DND-41 (cell line): ENCODE measurements around the gene NRBP1.

Source experiments
- ATAC-seq: fragments of 200-7000 bp; cut with Tn5 transposase; 3 replicates; pipeline ENCODE4 v1.9.1; 2021; ENCODE audit warnings: low read depth; ENCODE audit not compliant: insufficient read depth
- DNase-seq: peaks from one replicate; pipeline ENCODE4 v3.0.0-alpha.2; 2020
- H2AFZ ChIP-seq: 2 replicates; pipeline ENCODE4 v1.6.0; 2012; ENCODE audit warnings: low read depth, low read length
- H3K27ac ChIP-seq: 2 replicates; pipeline ENCODE4 v1.5.1; 2012; ENCODE audit warnings: low read length, inconsistent platforms
- H3K27me3 ChIP-seq: fragments of 200-600 bp; sonication (generic); 2 replicates; pipeline ENCODE4 v1.6.0; 2012; ENCODE audit warnings: low read length, mild to moderate bottlenecking, inconsistent platforms; ENCODE audit not compliant: insufficient read depth, poor library complexity
- H3K36me3 ChIP-seq: 2 replicates; pipeline ENCODE4 v1.5.1; 2012; ENCODE audit warnings: low read length, inconsistent platforms; ENCODE audit not compliant: insufficient read depth
- H3K4me1 ChIP-seq: 2 replicates; pipeline ENCODE4 v1.5.1; 2012; ENCODE audit warnings: mild to moderate bottlenecking, low read length; ENCODE audit not compliant: insufficient read depth
- H3K4me2 ChIP-seq: 2 replicates; pipeline ENCODE4 v1.6.0; 2012; ENCODE audit warnings: mild to moderate bottlenecking, moderate library complexity, low read length, inconsistent platforms; ENCODE audit not compliant: insufficient read depth
- H3K4me3 ChIP-seq, 2 experiments: fragments of 200-600 bp in 1 of 2; shearing (Covaris generic) in 1 of 2; 2 replicates each; pipeline ENCODE4 v1.5.1; 2012 to 2016; ENCODE audit warnings: inconsistent platforms in 2 of 2, low read length in 2 of 2, mild to moderate bottlenecking in 2 of 2, low read depth in 1 of 2, moderate library complexity in 1 of 2
- H3K79me2 ChIP-seq: 2 replicates; pipeline ENCODE4 v1.6.0; 2012; ENCODE audit warnings: low read length, inconsistent platforms; ENCODE audit not compliant: insufficient read depth
- H3K9ac ChIP-seq: 2 replicates; pipeline ENCODE4 v1.6.0; 2012; ENCODE audit warnings: low read depth, mild to moderate bottlenecking, inconsistent platforms, low read length, moderate library complexity
- H3K9me3 ChIP-seq: 2 replicates; pipeline ENCODE4 v1.5.1; 2012; ENCODE audit warnings: low read length, moderate library complexity, mild to moderate bottlenecking, inconsistent platforms; ENCODE audit not compliant: insufficient read depth, severe bottlenecking
- H4K20me1 ChIP-seq: 2 replicates; pipeline ENCODE4 v1.6.0; 2012; ENCODE audit warnings: low read length; ENCODE audit not compliant: insufficient read depth
- CTCF ChIP-seq: IDR thresholded peaks from 2 replicates; pipeline ENCODE4 v1.5.1; 2012; ENCODE audit warnings: borderline replicate concordance, low read length, moderate library complexity, mild to moderate bottlenecking; ENCODE audit not compliant: poor library complexity, severe bottlenecking; ENCODE audit errors: extremely low read depth
- EZH2 ChIP-seq: IDR thresholded peaks from 3 replicates; pipeline ENCODE4 v1.6.1; 2012; ENCODE audit warnings: borderline replicate concordance, low read depth, mild to moderate bottlenecking, moderate library complexity, low read length, inconsistent platforms; ENCODE audit not compliant: severe bottlenecking

Gene NRBP1

GRCh38 chr2:27489498-27490397 lies 61.3 kb downstream of the NRBP1 start, which contains the start of gene IFT172:
TSS of gene IFT172 (minus strand) at chr2:27489743. CDS start at chr2:27489653, 90 bp downstream.
- H3K27ac ChIP-seq = no peak within 1 kb of the TSS
- H3K4me1 ChIP-seq = no peaks in the 10 kb centered on the region
- no peaks in the 10 kb centered on the region for H3K79me2 ChIP-seq
- H3K9ac ChIP-seq = no peak within 1 kb of the TSS
- H3K9me3 ChIP-seq = no peaks in the 10 kb centered on the region
- no peak within 1 kb of the TSS for H3K4me3 ChIP-seq
- no peak within 1 kb of the TSS for H3K4me2 ChIP-seq
- no peak for ATAC-seq
- TF ChIP-seq EZH2 = no peak
- no peak for TF ChIP-seq CTCF
- H4K20me1 ChIP-seq = no peaks in the 10 kb centered on the region
- no peak for DNase-seq
- peaks cover 6% of the 10 kb centered on the region for H3K27me3 ChIP-seq
- H2AFZ ChIP-seq = no peak within 1 kb of the TSS
- no peaks in the 10 kb centered on the region for H3K36me3 ChIP-seq
